ENCODE data around the gene CFAP46. TPM values are rescaled to one million over a fixed set of nuclear protein-coding genes. Genes with fewer than 3 reads are reported as not detected.

CFAP46 gene
- total RNA-seq, 1 donor = 0.09 TPM

GRCh38 chr10:132811891-132812481 lies 130.4 kb downstream of the CFAP46 start:
- no peak overlapping the region for H3K4me3 ChIP-seq (ENCODE audit: low read depth, low read length)
- no peak for DNase-seq (ENCODE audit: low read depth)
- no peak for TF ChIP-seq CTCF (IDR thresholded peaks at IDR 0.05; ENCODE audit: insufficient read depth, low read length)

- TF ChIP-seq CTCF (IDR thresholded peaks at IDR 0.05; ENCODE audit: insufficient read depth, low read length) = no peak
Measured at GRCh38 chr10:132810807-132811700, 131.3 kb downstream of the CFAP46 start.

GRCh38 chr10:132810141-132810806 lies 132.1 kb downstream of the CFAP46 start:
- no peak overlapping the region for H3K4me3 ChIP-seq (ENCODE audit: low read depth, low read length)
- TF ChIP-seq CTCF (IDR thresholded peaks at IDR 0.05; ENCODE audit: insufficient read depth, low read length) = no peak

More at GRCh38 chr10:132810807-132811700, 131.3 kb downstream of the CFAP46 start:
- no peak overlapping the region for H3K4me3 ChIP-seq (ENCODE audit: low read depth, low read length)
- DNase-seq (ENCODE audit: low read depth) = no peak

GRCh38 chr10:132809232-132810140 lies 132.9 kb downstream of the CFAP46 start:
- no peak overlapping the region for H3K4me3 ChIP-seq (ENCODE audit: low read depth, low read length)
- TF ChIP-seq CTCF (IDR thresholded peaks at IDR 0.05; ENCODE audit: insufficient read depth, low read length) = no peak
- no peak for DNase-seq (ENCODE audit: low read depth)

More at GRCh38 chr10:132810141-132810806, 132.1 kb downstream of the CFAP46 start:
- DNase-seq (ENCODE audit: low read depth) = no peak

- DNase-seq (ENCODE audit: low read depth) = no peak
- no peak for TF ChIP-seq CTCF (IDR thresholded peaks at IDR 0.05; ENCODE audit: insufficient read depth, low read length)
- H3K4me3 ChIP-seq (ENCODE audit: low read depth, low read length) = no peak overlapping the region
Measured at GRCh38 chr10:132808383-132809231, 133.8 kb downstream of the CFAP46 start.

All from fibroblast of the aortic adventitia (primary cell).